SU-DHL-6 (cell line): ENCODE data around the gene NOS1.

Source experiments
- EZH2phosphoT487 ChIP-seq: fragments of 200-600 bp; sonication (generic), shearing (Covaris generic); conservative IDR thresholded peaks from 2 replicates; pipeline ENCODE4 v1.6.1; 2018; ENCODE audit warnings: mild to moderate bottlenecking, antibody characterized with exemption, low read length, moderate library complexity, mixed read lengths
- TF ChIP-seq, protein P1 (sequence below): fragments of 200-600 bp; sonication (generic); IDR thresholded peaks from one replicate; pipeline ENCODE4 v1.5.1; 2017; ENCODE audit warnings: antibody characterized with exemption, mild to moderate bottlenecking, low read length, moderate library complexity; ENCODE audit not compliant: insufficient read depth, poor library complexity, severe bottlenecking

DNA sequence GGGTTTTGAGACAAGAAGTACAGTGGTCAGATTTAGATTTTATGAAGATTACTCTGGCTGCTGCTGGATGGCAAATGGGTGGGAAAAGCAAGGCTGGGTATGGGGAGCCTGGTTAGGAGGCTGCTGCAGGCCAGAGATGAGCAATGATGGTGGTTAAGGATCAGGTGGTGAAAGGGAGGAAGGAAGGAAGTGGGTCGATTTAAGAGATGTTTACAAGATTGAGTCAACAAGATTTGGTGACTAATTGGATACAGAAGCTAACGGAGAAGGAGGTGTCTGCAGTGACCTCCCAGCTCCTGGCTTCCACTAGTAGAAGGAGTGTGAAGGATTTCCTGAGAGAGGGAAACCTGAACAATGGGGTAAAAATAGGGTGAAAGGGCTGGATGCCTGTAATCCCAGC lies 18.7 kb downstream of the NOS1 start:
- TF ChIP-seq, protein P1, sequence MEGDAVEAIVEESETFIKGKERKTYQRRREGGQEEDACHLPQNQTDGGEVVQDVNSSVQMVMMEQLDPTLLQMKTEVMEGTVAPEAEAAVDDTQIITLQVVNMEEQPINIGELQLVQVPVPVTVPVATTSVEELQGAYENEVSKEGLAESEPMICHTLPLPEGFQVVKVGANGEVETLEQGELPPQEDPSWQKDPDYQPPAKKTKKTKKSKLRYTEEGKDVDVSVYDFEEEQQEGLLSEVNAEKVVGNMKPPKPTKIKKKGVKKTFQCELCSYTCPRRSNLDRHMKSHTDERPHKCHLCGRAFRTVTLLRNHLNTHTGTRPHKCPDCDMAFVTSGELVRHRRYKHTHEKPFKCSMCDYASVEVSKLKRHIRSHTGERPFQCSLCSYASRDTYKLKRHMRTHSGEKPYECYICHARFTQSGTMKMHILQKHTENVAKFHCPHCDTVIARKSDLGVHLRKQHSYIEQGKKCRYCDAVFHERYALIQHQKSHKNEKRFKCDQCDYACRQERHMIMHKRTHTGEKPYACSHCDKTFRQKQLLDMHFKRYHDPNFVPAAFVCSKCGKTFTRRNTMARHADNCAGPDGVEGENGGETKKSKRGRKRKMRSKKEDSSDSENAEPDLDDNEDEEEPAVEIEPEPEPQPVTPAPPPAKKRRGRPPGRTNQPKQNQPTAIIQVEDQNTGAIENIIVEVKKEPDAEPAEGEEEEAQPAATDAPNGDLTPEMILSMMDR, result no peak
- no peak for TF ChIP-seq EZH2phosphoT487
